Adrenal gland (tissue), 12 donors: ENCODE results near the gene DACT1. TPM values are rescaled to one million over a fixed set of nuclear protein-coding genes. Genes with fewer than 3 reads are reported as not detected.

Source experiments
- DNase-seq, 7 donors: peaks; one replicate each; pipeline ENCODE4 v3.0.0-alpha.2; 2019 to 2020
- H3K27ac ChIP-seq, 5 donors: fragments of 200-600 bp; sonication (generic) in 4 of 5; 1 replicate in 3 of 5; 2 replicates in 2 of 5; pipeline versions ENCODE4 v1.5.1 to v1.8.0; 2016 to 2020; ENCODE audit warnings: mild to moderate bottlenecking in 1 of 5
- H3K27me3 ChIP-seq: fragments of 200-600 bp; 2 replicates; pipeline ENCODE4 v1.8.0; 2021
- H3K36me3 ChIP-seq, 2 donors: fragments of 200-600 bp; replicated peaks in 1 of 2; 1 replicate in 1 of 2; 2 replicates in 1 of 2; pipeline versions ENCODE4 v1.5.1 to v1.8.0; 2018 to 2022
- H3K4me1 ChIP-seq, 2 donors: fragments of 200-600 bp; replicated peaks in 1 of 2; 1 replicate in 1 of 2; 2 replicates in 1 of 2; pipeline versions ENCODE4 v1.5.1 to v1.8.0; 2018 to 2021
- H3K4me3 ChIP-seq, 4 donors: fragments of 200-600 bp; sonication (generic) in 3 of 4; one replicate each; pipeline ENCODE4 v1.5.1; 2016 to 2018
- H3K9me3 ChIP-seq, 3 donors: fragments of 200-600 bp; sonication (generic) in 1 of 3; replicated peaks in 1 of 3; 1 replicate in 2 of 3; 2 replicates in 1 of 3; pipeline versions ENCODE4 v1.5.1 to v1.8.0; 2016 to 2021
- CTCF ChIP-seq, 6 experiments: fragments of 450-650 bp in 4 of 6; fragments of 200-600 bp in 2 of 6; sonication (generic) in 1 of 6; IDR thresholded peaks; 1 replicate in 5 of 6; 2 replicates in 1 of 6; pipeline versions ENCODE4 v1.5.1 to v1.8.0; 2016 to 2021; ENCODE audit warnings: antibody characterized with exemption in 6 of 6, mild to moderate bottlenecking in 2 of 6, moderate library complexity in 1 of 6
- POLR2A ChIP-seq, 2 donors: fragments of 450-650 bp; IDR thresholded peaks; one replicate each; pipeline ENCODE4 v1.6.1; 2017; ENCODE audit warnings: antibody characterized with exemption in 2 of 2, mild to moderate bottlenecking in 2 of 2, moderate library complexity in 1 of 2
- WGBS, 4 donors: extraction: QIAGEN DNeasy Blood & Tissue Kit in 2 of 4; methylation state at CpG; one replicate each; pipeline versions ENCODE4 v1.1.5 to v1.1.7; 2013 to 2017; 5-methylcytosine and 5-hydroxymethylcytosine counted together
- intact Hi-C, 2 donors: fragments of 100-400 bp; cut with DNase I; formaldehyde crosslinking; loops; one replicate each; pipeline versions ENCODE4 v1.14.1 to v1.15.0; 2022 to 2023
- polyA plus RNA-seq, 3 donors: library from polyadenylated mRNA; stranded (reverse); fragments of 200-250 nt in 2 of 3; fragments of 350-450 nt in 1 of 3; fragmentation: Illumina TruSeq in 1 of 3; extraction: RNeasy Lipid Tissue Mini Kit (QIAGEN cat#74804) in 1 of 3; gene quantifications; one replicate each; pipeline ENCODE4 v1.2.3, GENCODE V29; 2013 to 2014
- total RNA-seq, 9 donors: library from RNA; depleted of rRNA in 4 of 9; stranded (reverse); fragments of >200 nt in 4 of 9; fragments of 120-200 nt in 1 of 9; fragmentation: NEBNext Ultra II Directional in 1 of 9; extraction: Animal tissue kit (Norgen Biotek cat#: 25700) in 1 of 9; gene quantifications; one replicate each; pipeline versions ENCODE4 v1.1.0 to v1.2.4, GENCODE V29; 2013 to 2023
- donor health status: healthy with polysubstance abuse.
- donor health status: Bipolar disorder and iron deficiency.
- donor health status: DM: yes; HTN: yes; CAD: no.
- donor health status: DM: no; HTN: no; CAD: no.
- donor health status: DM: no; HTN: no; CAD: no.
- donor health status: DM: yes; HTN: yes; CAD: no.

Gene DACT1
- total and polyA plus RNA-seq, 12 donors: 2.9 to 32.1 (median 11.2) TPM

GRCh38 chr14:58666737-58667136, 29.0 kb downstream of the DACT1 start:
- TF ChIP-seq POLR2A (IDR thresholded peaks at IDR 0.05): no peak
- no peak for TF ChIP-seq CTCF (IDR thresholded peaks at IDR 0.05)
- H3K36me3 ChIP-seq: no peaks in the 10 kb centered on the region
- no peak for DNase-seq
- H3K4me3 ChIP-seq: no peak overlapping the region
- no peaks in the 10 kb centered on the region for H3K9me3 ChIP-seq
- intact Hi-C loops: no loop called here
- H3K27ac ChIP-seq: no peak overlapping the region
- no peaks in the 10 kb centered on the region for H3K4me1 ChIP-seq
- no peaks in the 10 kb centered on the region for H3K27me3 ChIP-seq

DNA sequence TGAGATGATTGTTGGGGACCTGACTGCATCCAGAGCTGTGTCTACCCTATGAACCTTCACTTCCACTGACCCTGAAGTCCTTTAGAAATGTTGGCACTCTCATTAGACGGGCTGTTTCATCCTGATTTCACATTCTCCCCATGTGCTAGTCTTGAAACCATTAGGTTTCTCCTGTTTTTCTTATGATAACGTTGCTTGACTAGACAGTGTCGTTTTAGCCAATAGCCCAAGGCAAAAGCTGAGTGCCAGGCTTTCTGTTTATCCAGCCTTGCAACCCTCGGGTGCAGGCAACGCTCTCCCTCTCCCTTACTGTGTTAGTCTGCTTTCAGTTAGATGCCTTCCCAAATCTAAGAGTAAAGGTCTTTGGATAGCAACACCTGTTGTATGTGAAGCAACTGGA, 30.1 kb downstream of the DACT1 start:
- 73 to 88% (median 82%) methylated on average over 5 of the region's 5 CpGs for WGBS, 4 donors
- intact Hi-C loops: no loop called here
- Histone ChIP-seq H3K9me3 (no peaks in the 10 kb centered on the region), H3K27me3 (no peaks in the 10 kb centered on the region), H3K36me3 (no peaks in the 10 kb centered on the region), H3K27ac (no peak overlapping the region), H3K4me3 (no peak overlapping the region), H3K4me1 (no peaks in the 10 kb centered on the region)
- DNase-seq: no peak
- no peak for TF ChIP-seq CTCF (IDR thresholded peaks at IDR 0.05)
- no peak for TF ChIP-seq POLR2A (IDR thresholded peaks at IDR 0.05)

- intact Hi-C loops: no loop called here
- DNase-seq: no peak
Observed at GRCh38 chr14:58668848-58669480, 31.2 kb downstream of the DACT1 start.

GRCh38 chr14:58669556-58670200, 31.9 kb downstream of the DACT1 start:
- 80 to 88% (median 86%) methylated on average over 7 of the region's 7 CpGs for WGBS, 4 donors
- no peak overlapping the region for H3K4me3 ChIP-seq
- TF ChIP-seq CTCF (IDR thresholded peaks at IDR 0.05): no peak

More at GRCh38 chr14:58668848-58669480, 31.2 kb downstream of the DACT1 start:
- Histone ChIP-seq H3K4me1 (no peaks in the 10 kb centered on the region), H3K27me3 (no peaks in the 10 kb centered on the region), H3K36me3 (no peaks in the 10 kb centered on the region), H3K27ac (no peak overlapping the region), H3K4me3 (no peak overlapping the region), H3K9me3 (no peaks in the 10 kb centered on the region)
- 69 to 86% (median 77%) methylated on average over 5 of the region's 5 CpGs for WGBS, 4 donors
- TF ChIP-seq CTCF (IDR thresholded peaks at IDR 0.05) (no peak), POLR2A (IDR thresholded peaks at IDR 0.05) (no peak)

More at GRCh38 chr14:58669556-58670200, 31.9 kb downstream of the DACT1 start:
- no peak for DNase-seq
- intact Hi-C loops: no loop called here
- no peaks in the 10 kb centered on the region for H3K36me3 ChIP-seq
- H3K4me1 ChIP-seq: no peaks in the 10 kb centered on the region
- no peaks in the 10 kb centered on the region for H3K27me3 ChIP-seq
- no peak overlapping the region for H3K27ac ChIP-seq
- no peaks in the 10 kb centered on the region for H3K9me3 ChIP-seq
